ENCODE measurements around the gene MPDZ. TPM values are rescaled to one million over a fixed set of nuclear protein-coding genes. Genes with fewer than 3 reads are reported as not detected.

The MPDZ gene
- total and polyA plus RNA-seq, 2 of the 4 experiments (the other 2 are of a cell fraction) = 18.8 to 39.3 TPM

DNA sequence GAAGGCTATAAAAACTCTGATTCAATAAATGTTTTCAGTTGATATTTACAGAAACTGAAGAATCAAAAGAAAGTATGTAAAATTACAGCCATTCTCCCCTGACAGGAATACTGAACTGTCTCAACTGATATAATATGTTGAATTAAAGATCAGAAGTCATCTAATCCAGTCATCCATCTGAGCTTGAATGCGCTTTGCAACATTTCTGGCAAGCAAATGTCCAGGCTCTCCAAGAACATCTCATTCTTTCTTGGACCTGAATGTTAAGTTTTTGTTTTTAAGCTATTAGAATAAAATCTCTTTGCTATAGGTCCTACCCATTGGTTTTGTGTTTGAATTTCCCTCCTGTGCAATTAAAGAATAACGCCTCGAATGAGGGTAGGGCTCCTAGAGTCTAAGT, 120.5 kb downstream of the MPDZ start:
- H2BK120ac ChIP-seq (ENCODE audit: low read depth, low read length) = no peak overlapping the region
- ChIA-PET POLR2A (ENCODE audit: unreplicated experiment) (no interaction called here), CTCF (no interaction called here)
- H3K27ac ChIP-seq (ENCODE audit: insufficient read depth, low read length) = no peak overlapping the region
- no peak overlapping the region for H3K4ac ChIP-seq (ENCODE audit: low read depth, low read length)
- in situ Hi-C loops (cut with MboI; ENCODE audit: low sequenced_read_pairs) = no loop called here
- no peak overlapping the region for H2AK9ac ChIP-seq (replicated peaks; ENCODE audit: low read depth, low read length, poor library complexity)
- H2AK5ac ChIP-seq (ENCODE audit: low read depth, low read length) = no peak overlapping the region
- H3K18ac ChIP-seq (ENCODE audit: low read depth, low read length) = no peak overlapping the region
- H3K4me1 ChIP-seq (ENCODE audit: control insufficient read depth, insufficient read depth, low read length) = no peaks in the 10 kb centered on the region
- H4K20me1 ChIP-seq (ENCODE audit: insufficient read depth, low read length) = no peaks in the 10 kb centered on the region
- WGBS, 2 experiments (ENCODE audit: extremely low coverage in 2 of 2, insufficient read length in 1 of 2) = 50% methylated on average over 2 of the region's 3 CpGs; no CpG with 5 or more reads in 1 of the 2 experiments
- no peak for DNase-seq
- H2BK5ac ChIP-seq (ENCODE audit: low read depth, low read length, poor library complexity, severe bottlenecking) = no peak overlapping the region
- H2BK15ac ChIP-seq (ENCODE audit: low read depth, low read length) = no peak overlapping the region
- peaks cover 3% of the 10 kb centered on the region; the same call in 1 of the 2 replicates for H3K36me3 ChIP-seq (ENCODE audit: control insufficient read depth, insufficient read depth, low read length)
- H3K4me3 ChIP-seq (ENCODE audit: insufficient read depth, low read depth, low read length) = no peak overlapping the region
- intact Hi-C loops (cut with micrococcal nuclease) = no loop called here
- H3K79me1 ChIP-seq (ENCODE audit: low read depth in 1 of 2, low read length in 2 of 2) = no peaks in the 10 kb centered on the region
- no peak overlapping the region for H3K56ac ChIP-seq (ENCODE audit: extremely low read depth, insufficient read depth, low read length)
- BruUV-seq (replicated peaks) = no TSS peak
- H2BK20ac ChIP-seq (ENCODE audit: low read depth, low read length) = no peak overlapping the region
- H4K8ac ChIP-seq (ENCODE audit: low read depth in 2 of 2, low read length in 2 of 2) = no peak overlapping the region
- H2AFZ ChIP-seq (replicated peaks; ENCODE audit: low read length, poor library complexity) = no peak overlapping the region
- H3K23ac ChIP-seq (ENCODE audit: low read depth, low read length) = no peak overlapping the region
- H3K4me2 ChIP-seq (ENCODE audit: low read depth, low read length) = no peak overlapping the region
- ATAC-seq (ENCODE audit: low read depth) = no peak
- 0 out of 2 replicates have a peak, but pooled peaks cover 3% of the 10 kb centered on the region for H3K9me1 ChIP-seq (ENCODE audit: insufficient read depth, low read length)
- no peak overlapping the region for H4K5ac ChIP-seq (ENCODE audit: low read depth, low read length)
- H4K91ac ChIP-seq (ENCODE audit: insufficient read depth, low read depth, low read length) = no peak overlapping the region
- TF ChIP-seq SMC3 (IDR thresholded peaks at IDR 0.05; ENCODE audit: low read depth, low read length) (no peak), RAD21 (IDR thresholded peaks at IDR 0.05; ENCODE audit: low read length) (no peak), CHD1 (IDR thresholded peaks at IDR 0.05; ENCODE audit: low read depth, low read length) (no peak), MXI1 (IDR thresholded peaks at IDR 0.05; ENCODE audit: borderline replicate concordance, low read depth, low read length) (no peak), POLR2A (IDR thresholded peaks at IDR 0.05; ENCODE audit: low read depth, low read length) (no peak), RFX5 (IDR thresholded peaks at IDR 0.05; ENCODE audit: low read depth, low read length) (no peak), NFE2L2 (IDR thresholded peaks at IDR 0.05; ENCODE audit: low read depth, low read length) (no peak)
- TF ChIP-seq, protein P1, sequence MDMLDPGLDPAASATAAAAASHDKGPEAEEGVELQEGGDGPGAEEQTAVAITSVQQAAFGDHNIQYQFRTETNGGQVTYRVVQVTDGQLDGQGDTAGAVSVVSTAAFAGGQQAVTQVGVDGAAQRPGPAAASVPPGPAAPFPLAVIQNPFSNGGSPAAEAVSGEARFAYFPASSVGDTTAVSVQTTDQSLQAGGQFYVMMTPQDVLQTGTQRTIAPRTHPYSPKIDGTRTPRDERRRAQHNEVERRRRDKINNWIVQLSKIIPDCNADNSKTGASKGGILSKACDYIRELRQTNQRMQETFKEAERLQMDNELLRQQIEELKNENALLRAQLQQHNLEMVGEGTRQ (IDR thresholded peaks at IDR 0.05; ENCODE audit: low read depth, low read length) = no peak
- TF ChIP-seq, protein P2, sequence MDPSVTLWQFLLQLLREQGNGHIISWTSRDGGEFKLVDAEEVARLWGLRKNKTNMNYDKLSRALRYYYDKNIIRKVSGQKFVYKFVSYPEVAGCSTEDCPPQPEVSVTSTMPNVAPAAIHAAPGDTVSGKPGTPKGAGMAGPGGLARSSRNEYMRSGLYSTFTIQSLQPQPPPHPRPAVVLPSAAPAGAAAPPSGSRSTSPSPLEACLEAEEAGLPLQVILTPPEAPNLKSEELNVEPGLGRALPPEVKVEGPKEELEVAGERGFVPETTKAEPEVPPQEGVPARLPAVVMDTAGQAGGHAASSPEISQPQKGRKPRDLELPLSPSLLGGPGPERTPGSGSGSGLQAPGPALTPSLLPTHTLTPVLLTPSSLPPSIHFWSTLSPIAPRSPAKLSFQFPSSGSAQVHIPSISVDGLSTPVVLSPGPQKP (IDR thresholded peaks at IDR 0.05; ENCODE audit: borderline replicate concordance, low read depth, low read length) = no peak
- TF ChIP-seq, protein P3, sequence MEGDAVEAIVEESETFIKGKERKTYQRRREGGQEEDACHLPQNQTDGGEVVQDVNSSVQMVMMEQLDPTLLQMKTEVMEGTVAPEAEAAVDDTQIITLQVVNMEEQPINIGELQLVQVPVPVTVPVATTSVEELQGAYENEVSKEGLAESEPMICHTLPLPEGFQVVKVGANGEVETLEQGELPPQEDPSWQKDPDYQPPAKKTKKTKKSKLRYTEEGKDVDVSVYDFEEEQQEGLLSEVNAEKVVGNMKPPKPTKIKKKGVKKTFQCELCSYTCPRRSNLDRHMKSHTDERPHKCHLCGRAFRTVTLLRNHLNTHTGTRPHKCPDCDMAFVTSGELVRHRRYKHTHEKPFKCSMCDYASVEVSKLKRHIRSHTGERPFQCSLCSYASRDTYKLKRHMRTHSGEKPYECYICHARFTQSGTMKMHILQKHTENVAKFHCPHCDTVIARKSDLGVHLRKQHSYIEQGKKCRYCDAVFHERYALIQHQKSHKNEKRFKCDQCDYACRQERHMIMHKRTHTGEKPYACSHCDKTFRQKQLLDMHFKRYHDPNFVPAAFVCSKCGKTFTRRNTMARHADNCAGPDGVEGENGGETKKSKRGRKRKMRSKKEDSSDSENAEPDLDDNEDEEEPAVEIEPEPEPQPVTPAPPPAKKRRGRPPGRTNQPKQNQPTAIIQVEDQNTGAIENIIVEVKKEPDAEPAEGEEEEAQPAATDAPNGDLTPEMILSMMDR (conservative IDR thresholded peaks at IDR 0.05; ENCODE audit: low read depth, low read length) = no peak
- no peak overlapping the region for H3K9ac ChIP-seq (ENCODE audit: low read depth, low read length)
- no peaks in the 10 kb centered on the region for H3K9me3 ChIP-seq (ENCODE audit: control insufficient read depth, insufficient read depth, low read length)
- dilution Hi-C loops (cut with HindIII; ENCODE audit: low sequenced_read_pairs, unreplicated experiment) = no loop called here
- H3K14ac ChIP-seq (replicated peaks; ENCODE audit: low read depth, low read length) = no peak overlapping the region
- no peaks in the 10 kb centered on the region for H3K27me3 ChIP-seq (ENCODE audit: control insufficient read depth, insufficient read depth, low read length)
